GM23248 (cell line): ENCODE results near the gene LENG9. TPM values are rescaled to one million over a fixed set of nuclear protein-coding genes. Genes with fewer than 3 reads are reported as not detected.

Source experiments
- DNase-seq: peaks from one replicate; pipeline ENCODE4 v3.0.0-alpha.2; 2015
- H2AFZ ChIP-seq: fragments of 200-600 bp; sonication (generic); 2 replicates; pipeline ENCODE4 v1.6.1; 2016; ENCODE audit warnings: antibody characterized with exemption
- H3F3A ChIP-seq: fragments of 200-600 bp; sonication (generic); 2 replicates; pipeline ENCODE4 v1.6.1; 2016; ENCODE audit warnings: mild to moderate bottlenecking, antibody characterized with exemption, mixed run types; ENCODE audit not compliant: insufficient read depth
- H3K27ac ChIP-seq: fragments of 200-600 bp; sonication (generic); 2 replicates; pipeline ENCODE4 v1.5.1; 2016; ENCODE audit warnings: mild to moderate bottlenecking
- H3K27me3 ChIP-seq: fragments of 200-600 bp; sonication (generic); replicated peaks from 2 replicates; pipeline ENCODE4 v1.6.1; 2016; ENCODE audit warnings: mild to moderate bottlenecking; ENCODE audit not compliant: insufficient read depth
- H3K36me3 ChIP-seq: fragments of 200-600 bp; sonication (generic); 2 replicates; pipeline ENCODE4 v1.6.1; 2016; ENCODE audit warnings: low read depth, mild to moderate bottlenecking
- H3K4me1 ChIP-seq: fragments of 200-600 bp; sonication (generic); 2 replicates; pipeline ENCODE4 v1.6.1; 2016; ENCODE audit warnings: mild to moderate bottlenecking; ENCODE audit not compliant: insufficient read depth
- H3K4me2 ChIP-seq: fragments of 200-600 bp; sonication (generic); one replicate; pipeline ENCODE4 v1.6.1; 2016; ENCODE audit warnings: mild to moderate bottlenecking; ENCODE audit not compliant: unreplicated experiment
- H3K4me3 ChIP-seq: fragments of 200-600 bp; sonication (generic); 2 replicates; pipeline ENCODE4 v1.5.1; 2016; ENCODE audit warnings: mild to moderate bottlenecking
- H3K79me2 ChIP-seq: fragments of 200-600 bp; sonication (generic); 2 replicates; pipeline ENCODE4 v1.6.1; 2016; ENCODE audit warnings: mild to moderate bottlenecking; ENCODE audit not compliant: insufficient read depth
- H3K9ac ChIP-seq: fragments of 200-600 bp; sonication (generic); 2 replicates; pipeline ENCODE4 v1.6.1; 2016; ENCODE audit warnings: mild to moderate bottlenecking
- H3K9me2 ChIP-seq: fragments of 200-600 bp; sonication (generic); 2 replicates; pipeline ENCODE4 v1.6.1; 2016; ENCODE audit warnings: mixed run types, mild to moderate bottlenecking, moderate library complexity; ENCODE audit not compliant: insufficient read depth
- H3K9me3 ChIP-seq: fragments of 200-600 bp; sonication (generic); one replicate; pipeline ENCODE4 v1.6.1; 2017; ENCODE audit warnings: low read depth
- H4K20me1 ChIP-seq: fragments of 200-600 bp; sonication (generic); 2 replicates; pipeline ENCODE4 v1.6.0; 2016; ENCODE audit not compliant: insufficient read depth
- EZH2 ChIP-seq: fragments of 200-600 bp; sonication (generic); IDR thresholded peaks from 2 replicates; pipeline ENCODE4 v1.6.1; 2018; ENCODE audit warnings: antibody characterized with exemption, mild to moderate bottlenecking; ENCODE audit not compliant: insufficient read depth, poor library complexity, severe bottlenecking
- EZH2phosphoT487 ChIP-seq: fragments of 200-600 bp; sonication (generic); IDR thresholded peaks from 2 replicates; pipeline ENCODE4 v1.6.1; 2018; ENCODE audit warnings: antibody characterized with exemption, moderate library complexity, mild to moderate bottlenecking, low read depth; ENCODE audit not compliant: insufficient read depth
- WGBS, 2 experiments: methylation state at CpG; one replicate each; pipeline ENCODE4 v1.1.6; 2015 to 2017; ENCODE audit warnings: low lambda C conversion rate in 2 of 2, low coverage in 1 of 2; ENCODE audit errors: missing lambda C conversion rate in 2 of 2; 5-methylcytosine and 5-hydroxymethylcytosine counted together
- in situ Hi-C: fragments of 300-500 bp; cut with MboI; formaldehyde crosslinking; loops from 2 replicates; pipeline ENCODE4 v1.15.0; 2020
- polyA plus RNA-seq: library from polyadenylated mRNA; unstranded; fragments of >200 nt; fragmentation: Nextera tagmentation; extraction: Ambion mirVana; gene quantifications from 2 replicates; pipeline ENCODE4 v1.2.1, GENCODE V29; 2016
- total RNA-seq: library from RNA; depleted of rRNA; stranded (reverse); fragments of >200 nt; shearing (Covaris generic); gene quantifications from 2 replicates; pipeline ENCODE4 v1.2.3, GENCODE V29; 2014

The LENG9 gene
- total and polyA plus RNA-seq, 2 experiments from 2014 or later, result 0.41 to 13.5 TPM

DNA sequence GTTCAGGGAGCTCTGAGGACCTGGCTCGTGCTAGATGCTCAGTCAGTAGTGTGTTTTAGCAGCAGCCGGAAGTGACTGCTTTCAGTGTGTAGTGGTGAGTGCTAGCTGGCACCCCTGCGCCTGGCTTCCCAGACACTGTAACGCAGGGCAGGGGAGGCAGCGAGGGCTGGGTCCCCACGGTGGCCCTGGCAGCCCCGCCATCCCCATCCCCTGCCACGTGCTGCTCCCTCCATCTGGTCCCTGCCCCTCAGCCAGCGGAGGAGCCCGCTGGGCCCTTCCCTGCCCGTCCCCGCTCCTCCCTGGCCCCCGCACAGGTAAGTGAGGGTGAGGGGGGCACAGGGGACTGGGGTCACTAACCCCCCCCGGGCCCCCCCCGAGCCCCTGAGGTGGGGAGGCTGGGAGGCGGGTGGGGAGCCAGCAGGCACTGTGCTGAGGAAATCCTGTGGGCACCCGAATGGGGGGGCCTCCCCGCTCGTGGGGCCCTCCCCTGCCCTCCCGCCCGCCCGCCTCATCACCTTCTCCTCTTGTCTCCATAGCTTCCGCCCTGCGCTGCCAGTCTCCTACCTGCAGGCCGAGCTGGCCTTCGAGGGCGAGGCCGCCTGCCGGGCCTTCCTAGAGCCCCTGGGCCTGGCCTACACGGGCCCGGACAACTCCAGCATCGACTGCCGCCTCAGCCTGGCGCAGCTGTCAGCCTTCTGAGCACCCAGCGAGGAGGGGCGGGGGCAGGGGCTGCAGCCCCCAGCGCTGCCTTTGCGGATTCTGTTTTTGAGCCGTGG, 3.2 kb downstream of the LENG9 start:
- Histone ChIP-seq H3K9me2 (no peaks in the 10 kb centered on the region), H3K4me2 (no peak overlapping the region), H2AFZ (no peak overlapping the region), H3K9ac (no peak overlapping the region), H3F3A (peaks cover 15% of the 10 kb centered on the region; the same call in 1 of the 2 replicates), H3K27me3 (no peaks in the 10 kb centered on the region), H3K4me3 (no peak overlapping the region), H3K36me3 (peaks cover 23% of the 10 kb centered on the region; the same call in 1 of the 2 replicates), H3K79me2 (peaks cover 70% of the 10 kb centered on the region), H3K4me1 (peaks cover 8% of the 10 kb centered on the region), H3K9me3 (no peaks in the 10 kb centered on the region), H3K27ac (0 out of 2 replicates have a peak overlapping the region, but pooled peaks have one; percentile 25), H4K20me1 (no peaks in the 10 kb centered on the region)
- whole genome bisulfite sequencing, 2 experiments, result 81 to 86% methylated on average over 19 to 36 of the region's 39 CpGs
- no peak for TF ChIP-seq EZH2
- TF ChIP-seq EZH2phosphoT487, result no peak
- no peak for DNase-seq
- in situ Hi-C loops, result loop anchor here (25.0 kb wide), 1 partner anchor 1202 kb away; the partner anchor contains the start of gene U2AF2

GRCh38 chr19:54459282-54460229, 4.0 kb downstream of the LENG9 start:
- H3K27me3 ChIP-seq, result no peaks in the 10 kb centered on the region
- peaks cover 8% of the 10 kb centered on the region for H3K4me1 ChIP-seq
- DNase-seq, result peak; percentile 50
- peaks cover 15% of the 10 kb centered on the region; the same call in 1 of the 2 replicates for H3F3A ChIP-seq
- H3K79me2 ChIP-seq, result peaks cover 78% of the 10 kb centered on the region
- H3K4me3 ChIP-seq, result no peak overlapping the region
- H4K20me1 ChIP-seq, result no peaks in the 10 kb centered on the region
- peaks cover 29% of the 10 kb centered on the region; the same call in 1 of the 2 replicates for H3K36me3 ChIP-seq
- 67 to 74% methylated on average over 15 to 16 of the region's 16 CpGs for WGBS, 2 experiments
- in situ Hi-C loops, result loop anchor here (25.0 kb wide), 1 partner anchor 1203 kb away; the partner anchor contains the start of gene U2AF2
- no peaks in the 10 kb centered on the region for H3K9me2 ChIP-seq
- H3K4me2 ChIP-seq, result no peak overlapping the region
- no peak overlapping the region for H3K9ac ChIP-seq
- H3K9me3 ChIP-seq, result no peaks in the 10 kb centered on the region
- H3K27ac ChIP-seq, result peak overlapping the region; percentile 25; the same call in 1 of the 2 replicates
- H2AFZ ChIP-seq, result no peak overlapping the region
- TF ChIP-seq EZH2phosphoT487, result no peak
- no peak for TF ChIP-seq EZH2

- no peak for TF ChIP-seq EZH2phosphoT487
- TF ChIP-seq EZH2, result no peak
- Histone ChIP-seq H3K9me3 (no peaks in the 10 kb centered on the region), H3K27me3 (no peaks in the 10 kb centered on the region), H3K9me2 (no peaks in the 10 kb centered on the region), H3F3A (peaks cover 15% of the 10 kb centered on the region; the same call in 1 of the 2 replicates), H3K4me3 (no peak overlapping the region), H3K4me2 (no peak overlapping the region), H3K36me3 (peaks cover 33% of the 10 kb centered on the region; the same call in 1 of the 2 replicates), H2AFZ (no peak overlapping the region), H3K79me2 (peaks cover 86% of the 10 kb centered on the region), H3K4me1 (peaks cover 8% of the 10 kb centered on the region), H4K20me1 (no peaks in the 10 kb centered on the region), H3K27ac (no peak overlapping the region), H3K9ac (no peak overlapping the region)
- WGBS, 2 experiments, result 88 to 92% methylated on average over 11 of the region's 11 CpGs
- in situ Hi-C loops, result loop anchor here (25.0 kb wide), 1 partner anchor 1204 kb away; the partner anchor contains the start of gene U2AF2
- DNase-seq, result no peak
These were observed 4.8 kb downstream of the LENG9 start for GRCh38 chr19:54458648-54459281.
